ENCODE measurements around the gene CDSN.

CDSN gene

DNA sequence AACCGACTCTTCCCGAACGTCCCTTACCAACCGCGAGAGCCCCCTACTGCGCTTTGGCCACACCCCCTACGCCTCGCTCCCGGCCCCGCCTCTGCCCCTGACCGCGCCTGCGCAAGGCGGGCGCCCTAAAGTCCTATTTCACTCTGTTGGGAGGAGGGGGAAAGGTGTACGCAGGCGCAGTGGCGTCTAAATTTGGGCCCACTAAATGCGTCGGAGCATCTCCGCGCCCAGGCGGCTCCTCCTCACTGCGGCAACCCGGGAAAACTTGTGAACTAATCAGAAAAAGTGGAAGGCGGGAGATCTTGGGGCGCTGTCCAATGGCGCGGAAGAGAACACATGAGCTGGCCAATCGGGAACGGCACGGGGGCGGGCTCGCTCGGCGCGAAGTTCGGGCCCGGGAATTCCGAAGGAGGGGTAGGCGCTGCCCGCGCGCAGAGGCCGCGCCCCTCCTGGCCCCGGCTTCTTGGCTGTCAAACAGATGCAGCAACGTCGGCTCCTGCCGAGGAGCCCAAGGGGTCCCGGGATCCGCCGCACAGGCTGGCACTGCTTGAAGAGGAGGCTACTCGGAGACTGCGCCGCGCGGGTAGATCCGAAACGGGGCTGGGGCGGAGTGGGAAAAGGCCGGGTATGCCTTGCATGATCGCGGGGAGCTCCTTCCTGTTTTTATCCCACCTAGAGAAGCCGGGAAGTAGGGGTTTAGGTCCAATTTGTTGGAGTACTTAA lies 38.1 kb upstream of the CDSN start, which contains the start of gene TCF19:
TSS of gene TCF19 (plus strand) at position 450 of the 723 bp plus-strand sequence. CDS start 881 bp downstream, outside the sequence.
- TF ChIP-seq MAX (IDR thresholded peaks at IDR 0.05) (peak; percentile 52), RAD21 (IDR thresholded peaks at IDR 0.05; ENCODE audit: low read depth) (no peak), ZBTB7A (IDR thresholded peaks at IDR 0.05; ENCODE audit: low read depth) (peak; percentile 23; the same call in 1 of the 2 replicates), FOXM1 (IDR thresholded peaks at IDR 0.05; ENCODE audit: borderline replicate concordance, low read depth) (peak; percentile 39; the same call in 1 of the 2 replicates), YY1 (IDR thresholded peaks at IDR 0.05; ENCODE audit: low read depth) (no peak), CREB1 (IDR thresholded peaks at IDR 0.05; ENCODE audit: low read depth) (0 out of 2 replicates have a peak, but pooled peaks have one; percentile 23), TEAD4 (IDR thresholded peaks at IDR 0.05) (peak; percentile 77), TCF12 (IDR thresholded peaks at IDR 0.05; ENCODE audit: low read depth) (no peak; the same call in 1 of the 2 replicates), NFIC (IDR thresholded peaks at IDR 0.05) (no peak), TAF1 (IDR thresholded peaks at IDR 0.05; ENCODE audit: low read depth) (peak; percentile 67), EGR1 (IDR thresholded peaks at IDR 0.05) (peak; percentile 75; the same call in 1 of the 2 replicates), CEBPB (IDR thresholded peaks at IDR 0.05) (no peak), EP300 (IDR thresholded peaks at IDR 0.05; ENCODE audit: borderline replicate concordance) (no peak)
- TF ChIP-seq, protein P1, sequence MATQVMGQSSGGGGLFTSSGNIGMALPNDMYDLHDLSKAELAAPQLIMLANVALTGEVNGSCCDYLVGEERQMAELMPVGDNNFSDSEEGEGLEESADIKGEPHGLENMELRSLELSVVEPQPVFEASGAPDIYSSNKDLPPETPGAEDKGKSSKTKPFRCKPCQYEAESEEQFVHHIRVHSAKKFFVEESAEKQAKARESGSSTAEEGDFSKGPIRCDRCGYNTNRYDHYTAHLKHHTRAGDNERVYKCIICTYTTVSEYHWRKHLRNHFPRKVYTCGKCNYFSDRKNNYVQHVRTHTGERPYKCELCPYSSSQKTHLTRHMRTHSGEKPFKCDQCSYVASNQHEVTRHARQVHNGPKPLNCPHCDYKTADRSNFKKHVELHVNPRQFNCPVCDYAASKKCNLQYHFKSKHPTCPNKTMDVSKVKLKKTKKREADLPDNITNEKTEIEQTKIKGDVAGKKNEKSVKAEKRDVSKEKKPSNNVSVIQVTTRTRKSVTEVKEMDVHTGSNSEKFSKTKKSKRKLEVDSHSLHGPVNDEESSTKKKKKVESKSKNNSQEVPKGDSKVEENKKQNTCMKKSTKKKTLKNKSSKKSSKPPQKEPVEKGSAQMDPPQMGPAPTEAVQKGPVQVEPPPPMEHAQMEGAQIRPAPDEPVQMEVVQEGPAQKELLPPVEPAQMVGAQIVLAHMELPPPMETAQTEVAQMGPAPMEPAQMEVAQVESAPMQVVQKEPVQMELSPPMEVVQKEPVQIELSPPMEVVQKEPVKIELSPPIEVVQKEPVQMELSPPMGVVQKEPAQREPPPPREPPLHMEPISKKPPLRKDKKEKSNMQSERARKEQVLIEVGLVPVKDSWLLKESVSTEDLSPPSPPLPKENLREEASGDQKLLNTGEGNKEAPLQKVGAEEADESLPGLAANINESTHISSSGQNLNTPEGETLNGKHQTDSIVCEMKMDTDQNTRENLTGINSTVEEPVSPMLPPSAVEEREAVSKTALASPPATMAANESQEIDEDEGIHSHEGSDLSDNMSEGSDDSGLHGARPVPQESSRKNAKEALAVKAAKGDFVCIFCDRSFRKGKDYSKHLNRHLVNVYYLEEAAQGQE (IDR thresholded peaks at IDR 0.05; ENCODE audit: low read depth), result no peak
- TF ChIP-seq, protein P2, sequence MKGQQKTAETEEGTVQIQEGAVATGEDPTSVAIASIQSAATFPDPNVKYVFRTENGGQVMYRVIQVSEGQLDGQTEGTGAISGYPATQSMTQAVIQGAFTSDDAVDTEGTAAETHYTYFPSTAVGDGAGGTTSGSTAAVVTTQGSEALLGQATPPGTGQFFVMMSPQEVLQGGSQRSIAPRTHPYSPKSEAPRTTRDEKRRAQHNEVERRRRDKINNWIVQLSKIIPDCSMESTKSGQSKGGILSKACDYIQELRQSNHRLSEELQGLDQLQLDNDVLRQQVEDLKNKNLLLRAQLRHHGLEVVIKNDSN (IDR thresholded peaks at IDR 0.05), result no peak

GRCh38 chr6:31157513-31158139 lies 37.4 kb upstream of the CDSN start, which contains the start of gene CCHCR1:
CCHCR1 (minus strand) TSS chr6:31157802; CDS start chr6:31157600, 202 bp downstream.
- TF ChIP-seq ZBTB7A (IDR thresholded peaks at IDR 0.05; ENCODE audit: low read depth) (no peak), EP300 (IDR thresholded peaks at IDR 0.05; ENCODE audit: borderline replicate concordance) (no peak), NFIC (IDR thresholded peaks at IDR 0.05) (no peak), TCF12 (IDR thresholded peaks at IDR 0.05; ENCODE audit: low read depth) (no peak), CEBPB (IDR thresholded peaks at IDR 0.05) (no peak), FOXM1 (IDR thresholded peaks at IDR 0.05; ENCODE audit: borderline replicate concordance, low read depth) (no peak)
- TF ChIP-seq, protein P2 (IDR thresholded peaks at IDR 0.05), result no peak

- TF ChIP-seq FOXM1 (IDR thresholded peaks at IDR 0.05; ENCODE audit: borderline replicate concordance, low read depth) (no peak), YY1 (IDR thresholded peaks at IDR 0.05; ENCODE audit: low read depth) (no peak), EGR1 (IDR thresholded peaks at IDR 0.05) (no peak), MAX (IDR thresholded peaks at IDR 0.05) (no peak), RAD21 (IDR thresholded peaks at IDR 0.05; ENCODE audit: low read depth) (no peak), CEBPB (IDR thresholded peaks at IDR 0.05) (no peak), NFIC (IDR thresholded peaks at IDR 0.05) (no peak), CREB1 (IDR thresholded peaks at IDR 0.05; ENCODE audit: low read depth) (no peak), TCF12 (IDR thresholded peaks at IDR 0.05; ENCODE audit: low read depth) (no peak)
- TF ChIP-seq, protein P1 (IDR thresholded peaks at IDR 0.05; ENCODE audit: low read depth), result no peak
Observed at GRCh38 chr6:31156641-31157040, 36.4 kb upstream of the CDSN start.

- TF ChIP-seq FOXM1 (IDR thresholded peaks at IDR 0.05; ENCODE audit: borderline replicate concordance, low read depth) (no peak), EP300 (IDR thresholded peaks at IDR 0.05; ENCODE audit: borderline replicate concordance) (no peak), CEBPB (IDR thresholded peaks at IDR 0.05) (no peak), TAF1 (IDR thresholded peaks at IDR 0.05; ENCODE audit: low read depth) (no peak), YY1 (IDR thresholded peaks at IDR 0.05; ENCODE audit: low read depth) (no peak), TCF12 (IDR thresholded peaks at IDR 0.05; ENCODE audit: low read depth) (no peak), EGR1 (IDR thresholded peaks at IDR 0.05) (no peak), TEAD4 (IDR thresholded peaks at IDR 0.05) (no peak), NFIC (IDR thresholded peaks at IDR 0.05) (no peak), ZBTB7A (IDR thresholded peaks at IDR 0.05; ENCODE audit: low read depth) (no peak), CREB1 (IDR thresholded peaks at IDR 0.05; ENCODE audit: low read depth) (no peak), MAX (IDR thresholded peaks at IDR 0.05) (no peak), RAD21 (IDR thresholded peaks at IDR 0.05; ENCODE audit: low read depth) (no peak)
- TF ChIP-seq, protein P2 (IDR thresholded peaks at IDR 0.05), result no peak
- TF ChIP-seq, protein P1 (IDR thresholded peaks at IDR 0.05; ENCODE audit: low read depth), result no peak
Observed at GRCh38 chr6:31154436-31154835, 34.2 kb upstream of the CDSN start.
